Thymus (tissue), 11 donors: ENCODE measurements around the gene HEATR5B. TPM values are rescaled to one million over a fixed set of nuclear protein-coding genes. Genes with fewer than 3 reads are reported as not detected.

ENCODE experiments used
- DNase-seq, 9 donors: peaks; one replicate each; pipeline ENCODE4 v3.0.0-alpha.2; 2013; ENCODE audit warnings: low spot score in 9 of 9, low read depth in 6 of 9, missing footprints in 1 of 9
- H3K27ac ChIP-seq, 2 donors: one replicate each; pipeline ENCODE4 v1.5.1; 2013; ENCODE audit warnings: control low read depth in 1 of 2, low read depth in 1 of 2, low read length in 1 of 2, mild to moderate bottlenecking in 1 of 2, moderate library complexity in 1 of 2
- H3K27me3 ChIP-seq, 2 donors: one replicate each; pipeline ENCODE4 v1.5.1; 2013; ENCODE audit warnings: low read length in 1 of 2; ENCODE audit not compliant: control insufficient read depth in 2 of 2, insufficient read depth in 1 of 2
- H3K36me3 ChIP-seq, 2 donors: one replicate each; pipeline ENCODE4 v1.5.1; 2013; ENCODE audit warnings: low read length in 1 of 2, mild to moderate bottlenecking in 1 of 2, moderate library complexity in 1 of 2; ENCODE audit not compliant: control insufficient read depth in 2 of 2, insufficient read depth in 2 of 2
- H3K4me1 ChIP-seq, 2 donors: one replicate each; pipeline ENCODE4 v1.5.1; 2013; ENCODE audit warnings: low read length in 2 of 2; ENCODE audit not compliant: control insufficient read depth in 2 of 2, insufficient read depth in 2 of 2
- H3K4me3 ChIP-seq, 2 donors: one replicate each; pipeline ENCODE4 v1.5.1; 2013; ENCODE audit warnings: low read length in 2 of 2, control low read depth in 1 of 2, mild to moderate bottlenecking in 1 of 2
- H3K9me3 ChIP-seq, 2 donors: one replicate each; pipeline ENCODE4 v1.5.1; 2013; ENCODE audit warnings: low read length in 1 of 2, mild to moderate bottlenecking in 1 of 2; ENCODE audit not compliant: control insufficient read depth in 2 of 2, insufficient read depth in 1 of 2
- WGBS: extraction: QIAGEN DNeasy Blood & Tissue Kit; methylation state at CpG from one replicate; pipeline ENCODE4 v1.1.7; 2013; 5-methylcytosine and 5-hydroxymethylcytosine counted together
- polyA plus RNA-seq: library from polyadenylated mRNA; stranded (reverse); fragments of 200-250 nt; gene quantifications from one replicate; pipeline ENCODE4 v1.2.3, GENCODE V29; 2013
- total RNA-seq: library from RNA; stranded (reverse); fragments of 120-200 nt; gene quantifications from one replicate; pipeline ENCODE4 v1.2.4, GENCODE V29; 2013
- donor health status: healthy.

HEATR5B gene
- total and polyA plus RNA-seq, 2 donors = 10.4 to 14.0 TPM

DNA sequence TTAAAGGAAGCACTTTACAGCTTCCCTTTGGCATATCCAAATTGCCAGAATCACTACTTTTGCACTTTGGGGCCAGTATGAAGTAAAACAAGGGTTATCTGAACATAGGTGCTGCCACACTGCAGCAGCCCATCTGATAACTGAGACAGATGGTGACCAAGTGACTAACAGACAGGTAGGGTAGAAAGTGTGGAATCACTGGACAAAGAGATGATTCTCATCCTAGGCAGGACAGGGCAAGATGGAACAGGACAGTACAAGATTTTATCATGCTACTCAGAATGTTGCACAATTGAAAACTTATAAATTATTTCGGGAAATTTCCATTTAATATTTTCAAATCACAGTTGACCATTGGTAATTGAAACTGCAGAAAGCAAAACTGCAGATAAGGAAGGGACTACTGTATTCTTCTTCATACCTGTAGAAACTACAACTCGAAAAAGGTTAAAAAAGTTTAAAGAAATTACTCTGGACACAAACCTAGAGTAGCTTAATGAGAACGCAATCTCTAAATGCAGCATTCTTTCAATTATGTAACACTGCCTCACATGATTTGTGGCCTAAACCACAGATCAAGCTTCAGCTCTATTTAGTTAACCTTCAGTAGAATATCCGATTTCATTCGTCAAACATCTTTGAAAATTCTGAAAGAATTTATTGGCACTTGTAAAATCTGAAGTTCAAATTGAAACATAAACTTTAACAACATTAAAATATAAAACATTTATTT is 31.4 kb downstream of the HEATR5B start:
- Histone ChIP-seq H3K27ac (no peak overlapping the region), H3K4me3 (no peak overlapping the region), H3K36me3 (peaks cover 21 to 42% of the 10 kb centered on the region in 2 donors), H3K9me3 (no peaks in the 10 kb centered on the region), H3K4me1 (no peaks in the 10 kb centered on the region), H3K27me3 (no peaks in the 10 kb centered on the region)
- no peak for DNase-seq
- WGBS = 98% methylated on average over 5 of the region's 5 CpGs

- no peaks in the 10 kb centered on the region for H3K9me3 ChIP-seq
- 98% methylated on average over 3 of the region's 3 CpGs for WGBS
- H3K27me3 ChIP-seq = no peaks in the 10 kb centered on the region
- DNase-seq = no peak
- no peaks in the 10 kb centered on the region for H3K4me1 ChIP-seq
- H3K27ac ChIP-seq = no peak overlapping the region
- peaks cover 0 to 20% of the 10 kb centered on the region in 2 donors for H3K36me3 ChIP-seq
- no peak overlapping the region for H3K4me3 ChIP-seq
These were observed 44.6 kb downstream of the HEATR5B start for GRCh38 chr2:37039580-37039979.

DNA sequence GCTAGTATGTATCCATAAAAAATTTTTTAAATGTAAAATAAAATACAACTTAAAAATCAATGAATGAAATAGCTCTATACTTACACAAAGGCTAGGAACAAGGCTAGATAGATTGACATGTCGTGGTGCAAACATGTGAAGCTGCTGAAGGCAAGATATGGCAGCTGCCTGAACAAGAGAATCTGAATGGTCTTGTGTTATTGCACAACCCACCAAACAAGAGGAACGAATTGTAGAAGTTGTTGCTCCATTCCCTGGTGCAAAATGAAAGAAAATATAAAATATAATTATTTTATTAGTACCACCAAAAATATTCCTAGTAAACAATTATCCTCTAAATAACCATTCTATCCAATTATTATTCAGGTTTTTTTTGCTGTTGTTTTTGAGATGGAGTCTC is 46.4 kb downstream of the HEATR5B start:
- Histone ChIP-seq H3K9me3 (no peaks in the 10 kb centered on the region), H3K4me1 (no peaks in the 10 kb centered on the region), H3K27me3 (no peaks in the 10 kb centered on the region), H3K36me3 (peaks cover 0 to 20% of the 10 kb centered on the region in 2 donors), H3K4me3 (no peak overlapping the region), H3K27ac (no peak overlapping the region)
- 100% methylated on average over 2 of the region's 2 CpGs for WGBS
- DNase-seq = no peak

DNA sequence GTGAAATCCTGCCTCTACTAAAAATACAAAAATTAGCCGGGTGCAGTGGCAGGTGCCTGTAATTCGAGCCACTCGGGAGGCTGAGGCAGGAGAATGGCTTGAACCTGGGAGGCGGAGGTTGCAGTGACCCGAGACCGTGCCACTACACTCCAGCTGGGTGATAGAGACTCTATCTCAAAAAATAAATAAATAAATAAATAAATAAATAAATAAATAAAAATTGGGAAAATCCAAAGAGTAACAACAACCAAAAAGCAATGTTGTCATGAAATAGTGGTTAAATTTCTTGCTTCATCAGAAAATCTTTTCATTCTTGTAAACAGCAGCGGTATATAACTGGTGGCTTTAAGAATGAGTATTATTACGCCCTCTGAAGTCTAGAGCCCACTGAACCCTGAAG is 54.4 kb downstream of the HEATR5B start:
- Histone ChIP-seq H3K27me3 (no peaks in the 10 kb centered on the region), H3K4me3 (no peak overlapping the region), H3K27ac (no peak overlapping the region), H3K36me3 (peaks cover 20 to 24% of the 10 kb centered on the region in 2 donors), H3K9me3 (no peaks in the 10 kb centered on the region), H3K4me1 (no peaks in the 10 kb centered on the region)
- no peak for DNase-seq
- WGBS = 99% methylated on average over 8 of the region's 8 CpGs

- H3K27me3 ChIP-seq = no peaks in the 10 kb centered on the region
- no peak overlapping the region for H3K4me3 ChIP-seq
- H3K9me3 ChIP-seq = no peaks in the 10 kb centered on the region
- no peaks in the 10 kb centered on the region for H3K4me1 ChIP-seq
- peaks cover 16 to 32% of the 10 kb centered on the region in 2 donors for H3K36me3 ChIP-seq
- DNase-seq = peak in 1 of 9 donors; percentile 3
- H3K27ac ChIP-seq = no peak overlapping the region
- WGBS = 85% methylated on average over 5 of the region's 5 CpGs
These were observed 58.1 kb downstream of the HEATR5B start for GRCh38 chr2:37026050-37026449.

- no peaks in the 10 kb centered on the region for H3K9me3 ChIP-seq
- no peak for DNase-seq
- H3K4me3 ChIP-seq = no peak overlapping the region
- H3K27me3 ChIP-seq = no peaks in the 10 kb centered on the region
- no peaks in the 10 kb centered on the region for H3K4me1 ChIP-seq
- peaks cover 24 to 35% of the 10 kb centered on the region in 2 donors for H3K36me3 ChIP-seq
- no peak overlapping the region for H3K27ac ChIP-seq
- 96% methylated on average over 5 of the region's 5 CpGs for WGBS
These were observed 63.0 kb downstream of the HEATR5B start for GRCh38 chr2:37020887-37021796.

- no peak overlapping the region for H3K27ac ChIP-seq
- no peak for DNase-seq
- 98% methylated on average over 5 of the region's 5 CpGs for WGBS
- no peak overlapping the region for H3K4me3 ChIP-seq
- H3K9me3 ChIP-seq = no peaks in the 10 kb centered on the region
- no peaks in the 10 kb centered on the region for H3K27me3 ChIP-seq
- peaks cover 21 to 30% of the 10 kb centered on the region in 2 donors for H3K36me3 ChIP-seq
- H3K4me1 ChIP-seq = no peaks in the 10 kb centered on the region
These were observed 63.8 kb downstream of the HEATR5B start for GRCh38 chr2:37020212-37020886.

DNA sequence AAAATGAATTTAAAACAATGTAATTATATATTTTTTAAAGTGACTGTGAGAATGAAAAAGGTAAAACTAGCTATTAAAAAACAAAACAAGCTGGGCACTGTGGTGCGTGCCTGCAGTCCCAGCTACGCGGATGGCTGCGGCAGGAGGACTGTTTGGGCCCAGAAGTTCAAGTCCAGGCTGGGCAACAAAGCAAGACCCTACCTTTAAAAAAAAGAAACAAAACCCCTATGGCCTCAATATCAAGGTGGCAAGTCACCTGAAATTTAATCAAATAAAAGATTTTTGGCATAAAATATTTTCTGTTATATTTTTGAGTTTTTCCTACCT is 70.9 kb downstream of the HEATR5B start:
- Histone ChIP-seq H3K4me3 (no peak overlapping the region), H3K4me1 (peaks cover 0 to 2% of the 10 kb centered on the region in 2 donors), H3K27me3 (no peaks in the 10 kb centered on the region), H3K9me3 (no peaks in the 10 kb centered on the region), H3K27ac (no peak overlapping the region), H3K36me3 (peaks cover 12 to 17% of the 10 kb centered on the region in 2 donors)
- no peak for DNase-seq
- WGBS = 90% methylated on average over 4 of the region's 4 CpGs

- no peaks in the 10 kb centered on the region for H3K9me3 ChIP-seq
- DNase-seq = peak in 2 of 9 donors; percentile 2 to 13
- peaks cover 0 to 2% of the 10 kb centered on the region in 2 donors for H3K4me1 ChIP-seq
- H3K27me3 ChIP-seq = no peaks in the 10 kb centered on the region
- WGBS = 47% methylated on average over 5 of the region's 5 CpGs
- H3K4me3 ChIP-seq = no peak overlapping the region
- H3K27ac ChIP-seq = no peak overlapping the region
- H3K36me3 ChIP-seq = peaks cover 12 to 16% of the 10 kb centered on the region in 2 donors
These were observed 73.0 kb downstream of the HEATR5B start for GRCh38 chr2:37011130-37011529.
